Measurements from ENCODE around the gene RAI1. TPM values are rescaled to one million over a fixed set of nuclear protein-coding genes. Genes with fewer than 3 reads are reported as not detected.

RAI1 gene
- total and polyA plus RNA-seq, 2 of the 8 experiments (the other 6 are each of a cell fraction or from before 2014, with no cell fraction given) = 0.39 to 1.2 TPM

DNA sequence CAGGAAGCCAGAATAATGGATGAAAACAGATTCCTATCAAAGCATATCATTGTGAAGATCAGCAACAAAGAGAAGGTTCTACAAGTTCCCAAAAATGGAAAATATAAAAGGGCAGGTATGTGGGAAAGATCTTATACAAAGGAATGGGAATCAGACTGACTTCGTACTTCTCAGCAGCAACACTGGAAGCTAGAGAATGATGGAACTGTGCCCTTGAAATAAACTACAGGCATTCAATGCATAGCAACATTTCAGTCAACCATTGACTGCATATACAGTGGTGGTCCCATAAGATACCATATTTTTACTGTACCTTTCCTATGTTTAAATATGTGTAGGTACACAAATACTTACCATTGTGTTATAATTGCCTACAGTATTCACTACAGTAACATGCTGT lies 30.3 kb upstream of the RAI1 start (continued):
- TF ChIP-seq CHD7 (IDR thresholded peaks at IDR 0.05; ENCODE audit: insufficient replicate concordance, low read length) (no peak), USF2 (IDR thresholded peaks at IDR 0.05; ENCODE audit: low read length) (no peak), CREB1 (IDR thresholded peaks at IDR 0.05) (no peak), TEAD4 (IDR thresholded peaks at IDR 0.05; ENCODE audit: low read depth, low read length) (no peak), HDAC6 (IDR thresholded peaks at IDR 0.05; ENCODE audit: low read depth, low read length) (no peak), SP4 (IDR thresholded peaks at IDR 0.05; ENCODE audit: low read length) (no peak), POLR2AphosphoS5 (IDR thresholded peaks at IDR 0.05; ENCODE audit: low read depth, low read length) (no peak), SUZ12 (IDR thresholded peaks at IDR 0.05; ENCODE audit: low read length) (no peak), CBX5 (IDR thresholded peaks at IDR 0.05; ENCODE audit: low read depth, low read length) (no peak), EZH2 (IDR thresholded peaks at IDR 0.05; ENCODE audit: low read depth, low read length, severe bottlenecking) (no peak), BCL11A (IDR thresholded peaks at IDR 0.05; ENCODE audit: low read depth in 2 of 2, low read length in 2 of 2) (no peak)
- TF ChIP-seq, protein P1, sequence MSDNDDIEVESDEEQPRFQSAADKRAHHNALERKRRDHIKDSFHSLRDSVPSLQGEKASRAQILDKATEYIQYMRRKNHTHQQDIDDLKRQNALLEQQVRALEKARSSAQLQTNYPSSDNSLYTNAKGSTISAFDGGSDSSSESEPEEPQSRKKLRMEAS (IDR thresholded peaks at IDR 0.05) = no peak

Measured in H1 (cell line).